ENCODE measurements around the gene DYNC2H1.

Gene DYNC2H1

GRCh38 chr11:103338621-103339484 lies 229.6 kb downstream of the DYNC2H1 start:
- H3K27me3 ChIP-seq (ENCODE audit: control insufficient read depth in 3 of 3, insufficient read depth in 3 of 3, low read depth in 1 of 3, low read length in 3 of 3), result no peaks in the 10 kb centered on the region
- H3K36me3 ChIP-seq (replicated peaks in 1 of 2; ENCODE audit: control insufficient read depth in 2 of 2, insufficient read depth in 2 of 2, low read length in 2 of 2), result no peaks in the 10 kb centered on the region
- no peak overlapping the region for H3K23ac ChIP-seq (ENCODE audit: low read depth, low read length, poor library complexity)
- peaks cover 0 to 2% of the 10 kb centered on the region in 2 donors for H3K4me1 ChIP-seq (ENCODE audit: control insufficient read depth in 2 of 2, insufficient read depth in 1 of 2, low read depth in 1 of 2, low read length in 2 of 2)
- H3K27ac ChIP-seq (replicated peaks; ENCODE audit: low read length), result no peak overlapping the region
- DNase-seq (ENCODE audit: low spot score), result no peak
- no peak overlapping the region for H3K9ac ChIP-seq (ENCODE audit: low read depth, low read length, poor library complexity)
- no peak overlapping the region for H4K8ac ChIP-seq (ENCODE audit: low read depth, low read length)
- H3K79me1 ChIP-seq (ENCODE audit: low read depth, low read length), result no peaks in the 10 kb centered on the region
- H3K4me3 ChIP-seq (ENCODE audit: low read length in 2 of 2), result no peak overlapping the region
- WGBS, 2 donors (ENCODE audit: extremely low coverage in 2 of 2, insufficient read length in 2 of 2, insufficient replicate concordance in 1 of 2), result no CpG with 5 or more reads among the region's 2 CpGs
- H2AFZ ChIP-seq (ENCODE audit: low read length), result no peak overlapping the region
- no peak overlapping the region for H2BK5ac ChIP-seq (ENCODE audit: low read length)
- no peak overlapping the region for H3K14ac ChIP-seq (ENCODE audit: low read length)
- H3K4ac ChIP-seq (ENCODE audit: low read length), result no peak overlapping the region
- no peak overlapping the region for H2BK12ac ChIP-seq (ENCODE audit: low read length)
- no peak overlapping the region for H3K18ac ChIP-seq (ENCODE audit: low read length)
- H3K9me3 ChIP-seq (replicated peaks in 1 of 2; ENCODE audit: control insufficient read depth in 2 of 2, insufficient read depth in 1 of 2, low read depth in 1 of 2, low read length in 2 of 2), result peaks cover 0 to 3% of the 10 kb centered on the region in 2 donors
- no peak overlapping the region for H2BK120ac ChIP-seq (ENCODE audit: low read depth, low read length)
- no peak overlapping the region for H3K4me2 ChIP-seq (ENCODE audit: insufficient read depth, low read length, poor library complexity, severe bottlenecking)
- no peak overlapping the region for H4K91ac ChIP-seq (ENCODE audit: low read depth, low read length, poor library complexity)
- H2AK5ac ChIP-seq (ENCODE audit: low read depth, low read length), result no peak overlapping the region
- no peak overlapping the region for H2BK15ac ChIP-seq (ENCODE audit: low read length)

GRCh38 chr11:103339485-103339857 lies 230.2 kb downstream of the DYNC2H1 start:
- no peak overlapping the region for H3K9ac ChIP-seq (ENCODE audit: low read depth, low read length, poor library complexity)
- whole genome bisulfite sequencing, 2 donors (ENCODE audit: extremely low coverage in 2 of 2, insufficient read length in 2 of 2, insufficient replicate concordance in 1 of 2), result no CpG with 5 or more reads among the region's 6 CpGs

DNA sequence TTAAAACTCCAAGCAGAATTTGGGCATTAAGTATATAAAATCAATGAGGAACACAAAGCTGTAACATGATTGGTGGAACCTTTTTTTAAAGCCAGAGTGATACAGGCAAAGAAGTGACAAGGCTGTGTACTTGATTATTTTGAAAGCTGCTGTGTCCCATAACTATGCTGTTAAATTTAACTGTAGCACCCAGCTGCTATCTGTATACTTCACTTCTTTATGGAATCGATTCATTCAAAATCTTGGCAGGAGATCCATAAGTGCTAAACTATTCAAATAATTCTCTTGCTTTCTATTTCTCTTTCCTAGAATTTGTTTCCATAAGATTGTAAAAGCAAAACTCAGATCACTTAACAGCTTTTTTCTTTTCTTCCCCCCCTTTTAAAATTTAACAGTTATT lies 231.7 kb downstream of the DYNC2H1 start:
- Histone ChIP-seq H3K4me2 (ENCODE audit: insufficient read depth, low read length, poor library complexity, severe bottlenecking) (no peak overlapping the region), H3K18ac (ENCODE audit: low read length) (no peak overlapping the region), H3K9ac (ENCODE audit: low read depth, low read length, poor library complexity) (no peak overlapping the region), H3K36me3 (replicated peaks in 1 of 2; ENCODE audit: control insufficient read depth in 2 of 2, insufficient read depth in 2 of 2, low read length in 2 of 2) (no peaks in the 10 kb centered on the region), H2BK5ac (ENCODE audit: low read length) (no peak overlapping the region), H3K4me1 (ENCODE audit: control insufficient read depth in 2 of 2, insufficient read depth in 1 of 2, low read depth in 1 of 2, low read length in 2 of 2) (peaks cover 0 to 2% of the 10 kb centered on the region in 2 donors), H3K14ac (ENCODE audit: low read length) (no peak overlapping the region), H3K27me3 (ENCODE audit: control insufficient read depth in 3 of 3, insufficient read depth in 3 of 3, low read depth in 1 of 3, low read length in 3 of 3) (no peaks in the 10 kb centered on the region), H3K79me1 (ENCODE audit: low read depth, low read length) (no peaks in the 10 kb centered on the region), H3K27ac (replicated peaks; ENCODE audit: low read length) (no peak overlapping the region), H3K4ac (ENCODE audit: low read length) (no peak overlapping the region), H4K91ac (ENCODE audit: low read depth, low read length, poor library complexity) (no peak overlapping the region), H2BK15ac (ENCODE audit: low read length) (no peak overlapping the region), H2BK12ac (ENCODE audit: low read length) (no peak overlapping the region), H2BK120ac (ENCODE audit: low read depth, low read length) (no peak overlapping the region), H3K9me3 (replicated peaks in 1 of 2; ENCODE audit: control insufficient read depth in 2 of 2, insufficient read depth in 1 of 2, low read depth in 1 of 2, low read length in 2 of 2) (peaks cover 0 to 3% of the 10 kb centered on the region in 2 donors), H2AFZ (ENCODE audit: low read length) (no peak overlapping the region), H4K8ac (ENCODE audit: low read depth, low read length) (no peak overlapping the region), H3K4me3 (ENCODE audit: low read length in 2 of 2) (no peak overlapping the region), H3K23ac (ENCODE audit: low read depth, low read length, poor library complexity) (no peak overlapping the region), H2AK5ac (ENCODE audit: low read depth, low read length) (no peak overlapping the region)
- WGBS, 2 donors (ENCODE audit: extremely low coverage in 2 of 2, insufficient read length in 2 of 2, insufficient replicate concordance in 1 of 2), result no CpG with 5 or more reads among the region's 1 CpG
- DNase-seq (ENCODE audit: low spot score), result no peak

More at GRCh38 chr11:103339485-103339857, 230.2 kb downstream of the DYNC2H1 start:
- H2AFZ ChIP-seq (ENCODE audit: low read length), result no peak overlapping the region
- no peak overlapping the region for H3K4me3 ChIP-seq (ENCODE audit: low read length in 2 of 2)
- no peak for DNase-seq (ENCODE audit: low spot score)
- peaks cover 0 to 2% of the 10 kb centered on the region in 2 donors for H3K4me1 ChIP-seq (ENCODE audit: control insufficient read depth in 2 of 2, insufficient read depth in 1 of 2, low read depth in 1 of 2, low read length in 2 of 2)
- H3K27ac ChIP-seq (replicated peaks; ENCODE audit: low read length), result no peak overlapping the region
- H2BK15ac ChIP-seq (ENCODE audit: low read length), result no peak overlapping the region
- H3K4ac ChIP-seq (ENCODE audit: low read length), result no peak overlapping the region
- no peaks in the 10 kb centered on the region for H3K27me3 ChIP-seq (ENCODE audit: control insufficient read depth in 3 of 3, insufficient read depth in 3 of 3, low read depth in 1 of 3, low read length in 3 of 3)
- H2BK120ac ChIP-seq (ENCODE audit: low read depth, low read length), result no peak overlapping the region
- no peak overlapping the region for H4K8ac ChIP-seq (ENCODE audit: low read depth, low read length)
- no peak overlapping the region for H3K14ac ChIP-seq (ENCODE audit: low read length)
- no peak overlapping the region for H2BK12ac ChIP-seq (ENCODE audit: low read length)
- H2AK5ac ChIP-seq (ENCODE audit: low read depth, low read length), result no peak overlapping the region
- no peak overlapping the region for H4K91ac ChIP-seq (ENCODE audit: low read depth, low read length, poor library complexity)
- H3K9me3 ChIP-seq (replicated peaks in 1 of 2; ENCODE audit: control insufficient read depth in 2 of 2, insufficient read depth in 1 of 2, low read depth in 1 of 2, low read length in 2 of 2), result peaks cover 0 to 3% of the 10 kb centered on the region in 2 donors
- H3K79me1 ChIP-seq (ENCODE audit: low read depth, low read length), result no peaks in the 10 kb centered on the region
- no peak overlapping the region for H2BK5ac ChIP-seq (ENCODE audit: low read length)
- H3K4me2 ChIP-seq (ENCODE audit: insufficient read depth, low read length, poor library complexity, severe bottlenecking), result no peak overlapping the region
- no peaks in the 10 kb centered on the region for H3K36me3 ChIP-seq (replicated peaks in 1 of 2; ENCODE audit: control insufficient read depth in 2 of 2, insufficient read depth in 2 of 2, low read length in 2 of 2)
- H3K18ac ChIP-seq (ENCODE audit: low read length), result no peak overlapping the region
- H3K23ac ChIP-seq (ENCODE audit: low read depth, low read length, poor library complexity), result no peak overlapping the region

GRCh38 chr11:103344886-103345285 lies 235.7 kb downstream of the DYNC2H1 start:
- Histone ChIP-seq H3K4me3 (ENCODE audit: low read length in 2 of 2) (no peak overlapping the region), H2AK5ac (ENCODE audit: low read depth, low read length) (no peak overlapping the region), H3K23ac (ENCODE audit: low read depth, low read length, poor library complexity) (no peak overlapping the region), H3K27ac (replicated peaks; ENCODE audit: low read length) (no peak overlapping the region), H2BK12ac (ENCODE audit: low read length) (no peak overlapping the region), H3K4me2 (ENCODE audit: insufficient read depth, low read length, poor library complexity, severe bottlenecking) (no peak overlapping the region), H3K18ac (ENCODE audit: low read length) (no peak overlapping the region), H4K91ac (ENCODE audit: low read depth, low read length, poor library complexity) (no peak overlapping the region), H4K8ac (ENCODE audit: low read depth, low read length) (no peak overlapping the region), H3K4me1 (ENCODE audit: control insufficient read depth in 2 of 2, insufficient read depth in 1 of 2, low read depth in 1 of 2, low read length in 2 of 2) (peaks cover 0 to 2% of the 10 kb centered on the region in 2 donors), H2AFZ (ENCODE audit: low read length) (no peak overlapping the region), H2BK15ac (ENCODE audit: low read length) (no peak overlapping the region), H3K9ac (ENCODE audit: low read depth, low read length, poor library complexity) (no peak overlapping the region), H3K27me3 (ENCODE audit: control insufficient read depth in 3 of 3, insufficient read depth in 3 of 3, low read depth in 1 of 3, low read length in 3 of 3) (no peaks in the 10 kb centered on the region), H3K36me3 (replicated peaks in 1 of 2; ENCODE audit: control insufficient read depth in 2 of 2, insufficient read depth in 2 of 2, low read length in 2 of 2) (no peaks in the 10 kb centered on the region), H3K79me1 (ENCODE audit: low read depth, low read length) (no peaks in the 10 kb centered on the region), H2BK120ac (ENCODE audit: low read depth, low read length) (no peak overlapping the region), H3K9me3 (replicated peaks in 1 of 2; ENCODE audit: control insufficient read depth in 2 of 2, insufficient read depth in 1 of 2, low read depth in 1 of 2, low read length in 2 of 2) (peaks cover 0 to 3% of the 10 kb centered on the region in 2 donors), H3K14ac (ENCODE audit: low read length) (no peak overlapping the region), H3K4ac (ENCODE audit: low read length) (no peak overlapping the region), H2BK5ac (ENCODE audit: low read length) (no peak overlapping the region)
- no CpG with 5 or more reads among the region's 4 CpGs for WGBS, 2 donors (ENCODE audit: extremely low coverage in 2 of 2, insufficient read length in 2 of 2, insufficient replicate concordance in 1 of 2)
- no peak for DNase-seq (ENCODE audit: low spot score)

Data from neuronal stem cell (in vitro differentiated cells).